ENCODE measurements around the gene MFRP.

Gene MFRP

DNA sequence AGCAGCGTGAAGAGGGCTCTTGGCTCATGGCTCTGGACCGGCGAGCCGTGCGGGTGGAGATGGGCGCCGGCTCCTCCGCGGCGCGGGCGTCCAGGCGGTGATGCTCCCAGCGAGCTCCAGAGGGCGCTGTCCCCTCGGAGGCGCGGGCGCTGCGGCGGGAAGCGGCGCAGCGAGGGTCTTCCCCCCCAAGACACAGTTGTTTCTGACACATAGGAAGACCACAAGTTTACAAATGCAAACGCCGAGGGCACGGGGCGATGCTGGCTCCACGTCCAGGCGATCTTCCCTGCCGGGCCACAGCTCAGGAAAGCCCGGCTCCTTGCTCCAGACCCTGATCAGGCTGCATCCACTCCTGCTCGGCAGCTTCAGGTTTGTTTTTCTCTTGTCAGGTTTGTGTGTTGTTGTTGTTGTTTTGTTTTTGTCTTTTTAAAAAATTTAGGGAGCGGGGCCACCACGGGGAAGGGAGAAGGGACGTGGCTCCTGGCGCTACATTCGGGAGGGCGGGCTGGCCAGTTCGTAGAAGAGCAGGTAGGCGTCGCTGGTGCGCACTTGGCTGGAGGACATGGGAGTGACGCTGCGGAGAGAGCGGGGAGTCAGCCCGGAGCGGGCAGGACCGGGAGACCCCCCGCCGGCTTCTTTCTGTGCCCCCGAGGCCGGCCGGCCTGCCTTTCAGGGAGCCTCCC is 10.0 kb upstream of the MFRP start:
- DNase-seq, result peak; percentile 77 to 89 (median 83)

DNA sequence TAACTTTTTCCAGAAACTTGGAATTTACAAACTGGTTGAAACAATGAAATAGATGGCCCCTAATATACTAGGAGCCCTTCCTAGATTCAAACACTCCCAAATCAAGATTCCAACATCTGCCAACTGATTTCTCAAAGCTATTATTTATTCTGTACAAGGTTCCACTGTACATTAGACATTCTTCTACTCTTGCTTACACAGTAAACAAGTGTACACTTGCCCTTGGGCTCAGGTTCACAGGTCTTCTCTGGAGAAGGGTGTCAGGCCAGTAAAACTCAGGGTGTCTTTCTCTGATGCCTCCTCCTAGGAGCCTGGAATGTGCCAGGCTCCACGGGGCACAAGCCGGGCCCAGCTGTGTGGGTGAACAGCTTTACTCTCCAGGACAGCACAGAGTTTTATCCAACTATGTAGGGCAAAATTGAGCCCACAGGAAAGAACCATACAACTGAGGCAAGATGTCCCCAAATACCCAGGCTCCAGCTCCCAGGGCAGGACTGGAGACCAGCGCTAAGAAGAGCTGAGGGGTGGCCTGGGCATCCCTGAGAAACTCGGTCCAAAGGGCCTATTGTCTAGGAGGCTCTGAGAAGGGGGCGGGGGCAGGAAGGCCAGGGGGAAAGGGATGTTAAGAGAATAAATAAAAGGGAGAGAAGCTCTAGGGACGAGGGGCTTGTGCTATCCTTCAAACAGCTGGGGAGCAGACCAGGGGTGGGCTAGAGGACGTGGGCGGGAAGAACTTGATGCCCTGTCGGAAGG is 8.8 kb upstream of the MFRP start:
- no peak for DNase-seq

DNA sequence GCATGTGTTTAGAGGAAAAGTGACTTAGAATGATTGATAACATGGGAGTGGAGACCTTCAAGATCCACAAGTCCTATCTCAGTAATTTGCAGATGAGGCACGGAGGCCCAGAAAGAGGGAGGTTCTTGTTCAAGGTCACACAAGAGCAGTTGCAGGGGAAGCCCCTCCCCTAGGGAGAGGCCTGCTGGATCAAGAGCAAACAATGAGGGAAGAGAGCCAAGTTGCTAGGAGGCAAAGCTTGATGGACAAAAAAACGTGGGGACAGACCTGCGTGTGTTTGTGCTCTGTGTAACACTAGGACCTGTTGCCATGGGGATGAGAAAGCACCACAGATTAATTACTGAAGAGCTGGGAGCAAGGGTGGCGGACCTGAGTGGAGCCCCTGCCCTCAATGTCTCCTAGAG is 6.4 kb upstream of the MFRP start:
- DNase-seq, result no peak

GRCh38 chr11:119351232-119351631 is 4.7 kb upstream of the MFRP start:
- DNase-seq, result no peak

DNA sequence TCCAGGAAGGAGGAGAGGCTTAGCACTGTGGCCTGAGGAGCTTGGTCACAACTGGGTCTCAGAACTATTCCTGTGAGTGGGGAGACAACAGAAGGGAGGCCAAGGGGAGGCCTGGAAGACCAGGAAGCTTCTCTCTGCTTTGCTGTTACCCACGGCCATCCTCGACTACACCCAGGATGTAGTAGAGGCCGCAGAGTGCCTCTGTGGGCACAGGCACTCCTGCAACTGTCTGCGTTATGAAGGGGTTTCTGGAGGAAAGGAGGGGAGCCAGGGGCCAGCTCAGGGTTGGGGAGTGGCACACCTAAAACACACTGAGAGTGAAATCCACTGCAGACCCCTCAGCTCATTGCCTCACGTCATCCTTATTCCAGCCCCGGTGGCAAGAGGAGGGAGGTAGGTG is 3.8 kb upstream of the MFRP start:
- DNase-seq, result no peak

- no peak for DNase-seq
Measured at GRCh38 chr11:119347940-119348605, 1.6 kb upstream of the MFRP start.

DNA sequence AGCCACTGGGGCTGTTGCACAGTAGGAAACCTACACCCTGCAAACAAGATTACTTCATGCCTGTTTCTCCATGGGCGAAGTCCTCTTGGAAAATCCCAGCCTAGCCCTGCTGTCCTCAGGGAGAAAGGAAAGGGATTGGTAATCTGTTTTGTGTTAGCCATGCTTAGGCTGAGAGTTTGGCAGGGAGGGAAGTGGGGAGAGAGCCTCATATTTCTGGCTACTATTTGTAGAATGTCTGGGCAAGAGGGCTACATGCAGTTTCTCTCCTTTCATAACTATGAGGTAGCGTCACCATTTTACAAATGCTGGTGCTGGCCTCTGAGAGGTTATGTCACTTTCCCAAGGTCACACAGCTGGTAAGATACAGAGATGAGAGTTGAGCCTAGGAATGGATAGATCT is 737 bp upstream of the MFRP start:
- no peak for DNase-seq

GRCh38 chr11:119345685-119346084 is 820 bp downstream of the MFRP start:
- no peak for DNase-seq

GRCh38 chr11:119344291-119345010 is 2.1 kb downstream of the MFRP start:
- DNase-seq, result no peak

- no peak for DNase-seq
Measured at GRCh38 chr11:119343726-119344125, 2.8 kb downstream of the MFRP start.

DNA sequence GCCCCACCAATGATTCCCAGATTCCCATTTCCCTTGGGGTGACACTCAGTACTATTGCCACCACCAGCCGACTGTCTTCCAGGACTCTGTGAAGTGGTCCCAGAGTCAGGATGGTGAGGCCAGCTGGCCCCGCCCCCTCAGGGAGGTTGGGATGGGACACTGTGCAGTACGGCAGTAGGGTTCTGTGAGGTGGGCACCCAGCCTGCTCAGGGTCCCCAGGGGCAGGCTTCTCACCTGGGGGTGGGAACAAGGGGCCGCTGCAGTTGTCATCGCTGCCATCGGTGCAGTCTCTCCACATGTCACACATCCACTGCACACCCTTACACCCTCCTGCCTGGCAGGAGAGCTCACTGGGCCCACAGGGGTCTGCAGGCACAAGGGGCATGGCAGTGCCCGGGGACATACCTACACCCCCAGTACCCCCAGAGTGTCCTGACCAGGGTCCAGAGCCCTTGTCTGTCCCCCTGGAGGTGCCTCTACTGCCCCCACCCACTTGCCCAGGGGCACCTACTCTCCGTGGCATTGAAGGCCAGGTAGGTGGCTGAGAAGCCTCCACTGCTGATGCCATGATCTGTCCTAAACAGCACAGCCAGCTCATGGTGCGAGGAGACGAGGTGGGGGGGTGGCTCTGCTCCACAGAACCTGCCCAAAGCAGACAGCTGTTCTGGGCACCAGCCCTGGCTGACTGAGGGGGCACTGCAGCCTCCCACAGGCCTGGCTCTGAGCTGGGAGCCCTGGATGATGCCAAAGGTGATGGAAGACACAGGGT is 4.0 kb downstream of the MFRP start:
- no peak for DNase-seq

- no peak for DNase-seq
Measured at GRCh38 chr11:119342023-119342300, 4.5 kb downstream of the MFRP start.

DNA sequence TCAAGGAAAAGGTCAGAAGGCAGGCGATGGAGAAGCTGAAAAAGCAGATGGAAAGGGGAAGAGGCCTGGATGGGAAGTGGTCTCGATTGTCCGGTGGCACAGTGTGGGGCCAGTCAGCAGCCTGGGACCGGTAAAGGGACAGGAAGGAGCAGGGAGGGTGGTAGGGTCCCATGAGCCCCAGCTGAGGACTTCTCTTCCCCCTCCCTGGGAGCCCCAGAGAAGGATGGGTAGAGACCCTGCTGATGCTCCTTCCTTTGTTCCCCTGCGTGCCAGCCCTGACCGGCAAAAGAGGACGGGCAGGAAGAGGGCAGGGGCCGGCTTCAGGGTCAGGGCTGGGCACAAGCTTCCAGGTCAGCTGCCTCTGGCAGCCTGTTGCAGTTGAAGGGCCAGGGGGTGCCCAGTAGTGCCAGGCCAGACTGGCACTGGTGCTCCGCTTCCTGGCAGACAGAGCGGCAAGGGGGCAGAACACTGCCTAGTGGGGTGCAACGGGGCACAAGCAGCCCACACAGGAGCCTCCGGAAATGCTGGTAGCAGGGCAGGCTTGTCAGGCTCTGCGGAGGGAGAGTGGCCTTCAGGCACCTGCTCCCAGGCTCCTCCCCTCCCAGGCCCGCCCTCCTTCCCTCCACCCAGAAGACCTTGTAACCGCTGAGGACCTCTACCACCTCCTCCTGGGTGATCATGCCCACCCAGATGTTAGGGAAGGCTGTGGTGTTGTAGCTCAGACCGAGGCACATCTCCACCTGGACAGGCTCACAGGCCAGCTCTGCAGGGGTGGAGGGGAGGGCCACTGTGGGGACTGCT is 5.1 kb downstream of the MFRP start:
- peak in 1 of 3 donors; percentile 38 for DNase-seq

GRCh38 chr11:119340335-119341221 is 5.9 kb downstream of the MFRP start, which contains the start of gene C1QTNF5:
TSS of gene C1QTNF5 (minus strand) at chr11:119340883. CDS start at chr11:119340397, 486 bp downstream.
- no peak for DNase-seq

DNA sequence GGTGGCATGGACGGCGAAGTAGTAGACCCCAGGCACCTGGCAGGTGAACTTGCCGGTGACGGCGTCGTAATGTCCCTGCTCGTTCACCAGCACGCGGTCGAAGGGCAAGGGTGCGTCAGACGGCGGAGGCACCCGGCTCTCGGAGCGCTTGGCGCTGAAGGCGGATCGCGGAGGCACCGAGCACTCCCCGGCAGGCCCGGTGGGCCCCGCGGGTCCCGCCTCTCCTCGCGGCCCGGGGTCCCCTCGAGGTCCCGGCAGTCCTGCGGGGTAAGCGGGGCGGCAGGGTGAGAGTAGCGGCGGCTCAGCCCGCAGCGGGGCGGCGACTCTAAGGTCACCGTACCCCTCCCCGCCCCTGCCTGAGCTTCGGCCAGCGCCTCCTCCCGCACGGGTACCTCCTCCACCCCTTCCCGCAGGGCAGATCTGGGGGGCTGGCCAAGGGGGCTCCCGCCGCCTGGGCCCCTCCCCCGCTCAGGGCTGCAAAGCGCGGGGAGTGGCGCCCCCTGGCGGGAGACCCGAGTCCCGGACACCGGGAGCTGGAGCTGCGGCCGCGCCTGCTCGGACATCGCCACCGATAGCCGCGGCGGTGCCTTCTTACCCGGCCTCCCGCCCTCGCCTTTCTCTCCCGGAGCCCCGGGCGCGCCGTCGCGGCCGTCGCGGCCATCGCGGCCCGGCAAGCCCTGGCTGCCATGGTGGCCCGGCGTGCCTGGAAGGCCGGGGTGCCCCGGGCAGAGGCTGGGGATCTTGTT is 6.7 kb downstream of the MFRP start:
- DNase-seq, result peak; percentile 61 to 88 (median 70)

- DNase-seq, result no peak
Measured at GRCh38 chr11:119338965-119339588, 7.4 kb downstream of the MFRP start.

- DNase-seq, result peak; percentile 75 to 84 (median 79)
Measured at GRCh38 chr11:119338318-119338890, 8.1 kb downstream of the MFRP start.

GRCh38 chr11:119337581-119338317 is 8.8 kb downstream of the MFRP start:
- no peak for DNase-seq
